SH-SY5Y (cell line): Measurements from ENCODE around the gene UBXN6.

Source experiments
- GATA2 ChIP-seq: IDR thresholded peaks from 2 replicates; pipeline ENCODE4 v1.6.1; 2011; ENCODE audit warnings: mild to moderate bottlenecking, low read depth, low read length
- GATA3 ChIP-seq: IDR thresholded peaks from 2 replicates; pipeline ENCODE4 v1.6.1; 2011; ENCODE audit warnings: low read depth, mild to moderate bottlenecking, low read length, moderate library complexity

DNA sequence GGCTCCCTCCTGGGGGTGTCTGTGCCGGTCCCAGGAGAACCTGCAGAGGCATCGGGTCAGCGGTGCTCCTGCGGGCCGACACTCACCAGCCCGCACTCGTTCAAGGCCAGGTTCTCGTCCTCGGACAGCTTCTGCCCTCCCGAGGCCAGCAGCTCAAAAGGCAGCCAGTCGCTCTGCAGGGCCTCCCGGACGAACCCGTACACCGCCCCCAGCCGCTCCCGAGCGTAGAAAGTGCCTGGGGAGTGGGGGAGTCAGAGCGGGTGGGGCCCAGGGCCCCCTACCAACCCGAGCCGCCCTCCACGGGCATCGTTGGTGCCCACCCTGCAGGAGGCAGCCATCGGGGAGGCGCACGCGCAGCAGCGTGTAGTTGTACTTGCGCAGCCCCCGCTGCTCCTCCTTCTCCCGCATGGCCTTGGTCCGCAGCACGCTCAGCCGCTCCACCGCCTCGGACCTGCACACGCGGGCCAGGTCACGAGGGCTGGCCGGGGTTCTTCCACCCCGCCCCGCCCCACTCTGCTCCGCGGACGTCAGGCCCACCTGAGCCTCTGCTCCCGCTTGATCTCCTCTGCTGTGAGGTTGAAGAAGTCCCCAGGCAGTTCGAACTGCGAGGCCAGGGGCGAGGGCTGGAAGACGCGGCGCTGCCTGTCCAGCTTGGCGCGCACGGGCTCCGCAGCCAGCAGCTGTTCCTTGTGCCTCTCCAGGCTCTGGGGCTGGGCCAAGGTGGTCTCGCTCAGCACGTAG is 11.5 kb downstream of the UBXN6 start:
- TF ChIP-seq GATA2, result no peak
- no peak for TF ChIP-seq GATA3
